ENCODE data around the gene ZXDC.

- no peak for TF ChIP-seq POLR2AphosphoS5 (IDR thresholded peaks at IDR 0.05; ENCODE audit: borderline replicate concordance, low read depth, low read length)
- no peak for TF ChIP-seq EZH2 (IDR thresholded peaks at IDR 0.05)
- TF ChIP-seq FOXP2 (optimal IDR thresholded peaks at IDR 0.05; ENCODE audit: control extremely low read depth, extremely low read length, insufficient read depth) = no peak
Observed at GRCh38 chr3:126412841-126413692, 62.6 kb downstream of the ZXDC start.

Measured in SK-N-MC (cell line).